GM12864 (cell line): Measurements from ENCODE around the gene C1QTNF12.

Experiments used
- DNase-seq: peaks from one replicate; pipeline ENCODE4 v3.0.0-alpha.2; 2011; ENCODE audit warnings: low read depth
- H3K4me3 ChIP-seq: 2 replicates; pipeline ENCODE4 v1.5.1; 2011; ENCODE audit warnings: mild to moderate bottlenecking, low read depth, low read length, control low read depth
- CTCF ChIP-seq: IDR thresholded peaks from 2 replicates; pipeline ENCODE4 v1.5.1; 2011; ENCODE audit warnings: low read depth, mild to moderate bottlenecking, moderate library complexity, low read length, control low read depth, inconsistent platforms; ENCODE audit errors: missing control alignments

The C1QTNF12 gene

GRCh38 chr1:1226566-1227362 lies 19.8 kb downstream of the C1QTNF12 start:
- DNase-seq, result no peak
- no peak overlapping the region for H3K4me3 ChIP-seq
- TF ChIP-seq CTCF, result no peak

GRCh38 chr1:1225913-1226312 lies 20.6 kb downstream of the C1QTNF12 start:
- DNase-seq, result no peak
- TF ChIP-seq CTCF, result no peak

GRCh38 chr1:1225238-1225845 lies 21.2 kb downstream of the C1QTNF12 start:
- no peak for TF ChIP-seq CTCF
- no peak for DNase-seq
- no peak overlapping the region for H3K4me3 ChIP-seq

More at GRCh38 chr1:1225913-1226312, 20.6 kb downstream of the C1QTNF12 start:
- no peak overlapping the region for H3K4me3 ChIP-seq

GRCh38 chr1:1223891-1224290 lies 22.6 kb downstream of the C1QTNF12 start:
- no peak for TF ChIP-seq CTCF
- H3K4me3 ChIP-seq, result no peak overlapping the region
- DNase-seq, result no peak

- no peak for TF ChIP-seq CTCF
- no peak overlapping the region for H3K4me3 ChIP-seq
- no peak for DNase-seq
These were observed 23.2 kb downstream of the C1QTNF12 start for GRCh38 chr1:1223321-1223720.

GRCh38 chr1:1222575-1223225 lies 23.8 kb downstream of the C1QTNF12 start:
- no peak for DNase-seq
- H3K4me3 ChIP-seq, result no peak overlapping the region
- no peak for TF ChIP-seq CTCF
